Left cardiac atrium (tissue), 4 donors: ENCODE measurements around the gene KCNJ16. TPM values are rescaled to one million over a fixed set of nuclear protein-coding genes. Genes with fewer than 3 reads are reported as not detected.
"Not testable (repeated sequence)": the region's sequence is repeated elsewhere in the genome, so short reads cannot be mapped to it uniquely, and the experiment has no call there.

Experiments used
- ATAC-seq, 2 donors: fragments of 200-7000 bp; cut with Tn5 transposase; one replicate each; pipeline ENCODE4 v1.9.1; 2020; ENCODE audit warnings: mild to moderate bottlenecking in 2 of 2, moderate library complexity in 2 of 2
- DNase-seq: peaks from one replicate; pipeline ENCODE4 v3.0.0-alpha.2; 2020
- intact Hi-C, 2 donors: fragments of 100-400 bp; cut with DNase I; formaldehyde crosslinking; loops; one replicate each; pipeline versions ENCODE4 v1.14.1 to v1.15.1; 2022 to 2023
- long read RNA-seq: library from polyadenylated mRNA; unstranded; transcript quantifications from one replicate; pipeline ENCODE4 v2.0.0, GENCODE V29; 2021
- total RNA-seq, 2 donors: library from RNA; stranded (reverse); fragmentation: NEBNext Ultra II Directional; extraction: Animal tissue kit (Norgen Biotek cat#: 25700); gene quantifications; one replicate each; pipeline ENCODE4 v1.2.1, GENCODE V29; 2021
- donor health status: DM: no; HTN: yes; CAD: no.
- donor health status: DM: no; HTN: yes; CAD: no; lungs with severe emphysema.
- donor health status: DM: yes; HTN: yes; CAD: no.
- donor health status: Dilated cardiomyopathy.

KCNJ16 gene
- total RNA-seq, result not detected
- long read RNA-seq, result 0 reads

DNA sequence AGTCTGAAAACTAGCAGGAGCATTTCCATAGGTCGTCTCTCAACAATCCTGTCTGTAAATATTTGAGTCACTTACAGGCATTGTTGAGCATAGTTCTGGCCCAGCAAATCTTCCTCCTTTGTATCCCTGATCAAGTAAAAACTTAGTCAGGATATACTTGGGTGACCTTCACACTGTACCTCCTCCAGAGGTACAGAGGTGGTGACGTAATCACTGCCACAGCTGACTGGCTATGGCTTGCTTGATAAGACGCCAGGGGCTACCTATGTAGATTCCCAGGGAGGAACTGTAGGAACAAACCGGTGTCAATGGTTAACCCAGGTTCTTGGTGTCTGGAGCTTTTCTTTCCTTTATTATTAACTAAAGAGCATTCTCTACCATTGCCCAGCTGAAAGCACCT is at the start of gene KCNJ16:
KCNJ16 (plus strand) TSS at position 270 of the 400 bp plus-strand sequence. CDS start 56,863 bp downstream, outside the sequence.
- intact Hi-C loops, result no loop called here
- DNase-seq, result no peak
- no peak for ATAC-seq

DNA sequence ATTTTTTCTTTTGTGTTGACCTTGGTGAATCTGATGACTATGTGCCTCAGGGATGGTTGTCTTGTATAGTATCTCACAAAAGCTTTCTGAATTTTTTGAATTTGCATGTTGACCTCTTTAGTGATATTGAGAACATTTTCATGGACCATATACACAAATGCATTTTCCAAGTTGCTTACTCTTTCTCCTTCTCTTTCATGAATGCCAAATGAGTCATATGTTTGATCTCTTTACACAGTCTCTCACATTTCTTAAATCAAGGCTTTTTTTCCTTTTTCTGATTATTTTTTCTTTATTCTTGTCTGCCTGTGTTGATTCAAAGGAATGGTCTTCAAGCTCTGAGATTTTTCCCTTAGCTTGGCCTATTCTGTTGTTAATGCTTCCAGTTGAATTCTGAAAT is 46.6 kb upstream of the KCNJ16 start:
- DNase-seq, result no peak
- ATAC-seq, result no peak
- intact Hi-C loops, result no loop called here

DNA sequence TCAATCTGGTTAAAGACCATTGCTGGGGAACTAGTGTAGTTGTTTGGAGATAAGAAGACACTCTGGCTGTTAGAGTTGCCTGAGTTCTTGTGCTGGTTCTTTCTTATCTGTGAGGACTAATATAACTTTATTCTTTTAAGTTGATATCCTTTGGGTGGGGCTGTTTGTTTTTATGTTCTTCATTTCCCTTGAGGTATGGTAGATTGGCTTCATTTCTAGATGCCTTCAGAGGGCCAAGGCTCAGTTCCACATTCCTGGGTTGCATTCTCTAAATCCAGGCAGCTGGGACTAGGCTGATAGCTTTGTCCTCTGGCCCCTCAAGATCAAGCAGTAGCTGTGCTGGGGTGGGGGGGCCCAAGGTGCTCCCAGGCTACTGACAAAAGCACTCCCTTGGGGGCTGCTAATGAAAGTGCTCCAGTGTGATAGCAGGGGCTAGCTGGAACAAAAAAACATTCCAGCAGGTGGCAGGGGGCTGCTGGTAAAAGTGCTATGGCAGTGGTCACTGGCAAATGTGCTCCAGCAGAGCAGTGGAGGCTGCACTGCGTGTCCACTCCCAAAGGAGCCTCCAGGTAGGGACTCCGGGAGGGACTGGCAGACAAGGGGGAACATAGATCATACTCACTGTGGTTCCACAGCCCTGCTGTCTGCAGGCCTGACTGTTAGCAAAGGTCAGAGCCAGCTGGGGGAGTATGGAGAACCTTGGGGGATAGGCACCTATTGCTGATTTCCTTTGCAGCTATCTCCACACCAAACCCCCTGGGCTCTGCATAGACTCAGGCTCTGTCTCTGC is 45.9 kb upstream of the KCNJ16 start:
- no peak for ATAC-seq
- intact Hi-C loops, result no loop called here
- no peak for DNase-seq

GRCh38 chr17:70030371-70030770 is 44.7 kb upstream of the KCNJ16 start:
- no peak for ATAC-seq
- intact Hi-C loops, result no loop called here

GRCh38 chr17:70031341-70031740 is 43.7 kb upstream of the KCNJ16 start:
- no peak for ATAC-seq
- DNase-seq, result no peak
- intact Hi-C loops, result no loop called here

More at GRCh38 chr17:70030371-70030770, 44.7 kb upstream of the KCNJ16 start:
- no peak for DNase-seq

- ATAC-seq, result no peak
- no peak for DNase-seq
- intact Hi-C loops, result no loop called here
These were observed 41.9 kb upstream of the KCNJ16 start for GRCh38 chr17:70033165-70033564.

GRCh38 chr17:70034158-70034557 is 40.9 kb upstream of the KCNJ16 start:
- ATAC-seq (peak in 1 of 2 donors; percentile 23), DNase-seq (no peak)
- intact Hi-C loops, result no loop called here

- DNase-seq (no peak), ATAC-seq (no peak)
- intact Hi-C loops, result no loop called here
These were observed 37.5 kb upstream of the KCNJ16 start for GRCh38 chr17:70037498-70037897.

DNA sequence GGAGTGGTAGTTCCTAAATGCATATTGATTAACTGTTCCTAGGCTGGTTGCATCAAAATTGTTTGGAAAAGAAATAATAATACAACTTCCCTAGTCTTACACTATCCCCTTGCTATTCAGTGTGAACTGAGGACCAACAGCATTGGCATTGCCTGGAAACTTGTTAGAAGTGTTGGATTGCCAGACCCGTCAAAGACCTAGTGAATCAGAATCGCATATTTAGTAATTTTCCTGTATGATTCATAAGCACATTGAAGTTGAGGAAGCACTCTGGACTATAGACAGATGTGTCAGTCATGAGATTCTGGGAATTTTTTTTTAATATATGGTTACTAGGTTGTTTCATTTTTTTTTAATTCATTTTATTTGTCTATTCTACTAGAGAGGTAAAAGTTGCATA is 34.7 kb upstream of the KCNJ16 start:
- ATAC-seq (no peak), DNase-seq (no peak)
- intact Hi-C loops, result loop anchor here in 1 of 2 donors (2.0 kb wide), 1 partner anchor 60 kb away; no protein-coding TSS in a partner anchor

GRCh38 chr17:70041061-70041460 is 34.0 kb upstream of the KCNJ16 start:
- DNase-seq, result no peak
- ATAC-seq, result no peak
- intact Hi-C loops, result loop anchor here in 1 of 2 donors (2.0 kb wide), 1 partner anchor 60 kb away; no protein-coding TSS in a partner anchor

DNA sequence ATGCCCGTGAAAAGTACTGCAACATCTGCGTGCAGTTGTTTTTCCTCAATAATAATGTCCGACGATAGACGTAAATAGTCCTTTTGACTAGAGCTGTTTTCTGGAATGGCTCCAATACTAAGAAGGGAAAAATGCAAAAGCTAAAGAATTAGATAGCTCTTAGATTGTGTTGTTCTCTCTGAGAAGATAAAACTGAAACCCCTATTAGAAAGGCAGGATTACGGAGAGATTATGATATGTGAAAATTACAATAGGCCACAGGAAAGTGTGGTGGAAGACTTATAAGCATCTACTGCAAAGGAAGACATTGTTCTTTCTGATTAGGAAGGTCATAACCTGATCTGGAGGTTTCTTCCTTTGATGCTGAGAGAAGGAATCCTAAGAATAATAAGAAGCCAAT is 33.5 kb upstream of the KCNJ16 start:
- intact Hi-C loops, result loop anchor here in 1 of 2 donors (2.0 kb wide), 1 partner anchor 61 kb away; no protein-coding TSS in a partner anchor
- ATAC-seq (no peak), DNase-seq (no peak)

- DNase-seq, intact Hi-C loops, ATAC-seq: not testable (repeated sequence)
These were observed 29.2 kb upstream of the KCNJ16 start for GRCh38 chr17:70045780-70046179.

- no peak for DNase-seq
- intact Hi-C loops, result no loop called here
- peak in 1 of 2 donors; percentile 18 for ATAC-seq
These were observed 27.2 kb upstream of the KCNJ16 start for GRCh38 chr17:70047619-70048419.

GRCh38 chr17:70049801-70050591 is 25.0 kb upstream of the KCNJ16 start:
- ATAC-seq (no peak), DNase-seq (no peak)
- intact Hi-C loops, result no loop called here

- ATAC-seq (peak in 1 of 2 donors; percentile 27), DNase-seq (no peak)
- intact Hi-C loops, result no loop called here
These were observed 24.1 kb upstream of the KCNJ16 start for GRCh38 chr17:70050931-70051330.

- DNase-seq (peak; percentile 18), ATAC-seq (peak in 1 of 2 donors; percentile 43)
- intact Hi-C loops, result no loop called here
These were observed 21.5 kb upstream of the KCNJ16 start for GRCh38 chr17:70053241-70054234.

- intact Hi-C loops, result no loop called here
- no peak for ATAC-seq
- no peak for DNase-seq
These were observed 20.0 kb upstream of the KCNJ16 start for GRCh38 chr17:70055000-70055399.

DNA sequence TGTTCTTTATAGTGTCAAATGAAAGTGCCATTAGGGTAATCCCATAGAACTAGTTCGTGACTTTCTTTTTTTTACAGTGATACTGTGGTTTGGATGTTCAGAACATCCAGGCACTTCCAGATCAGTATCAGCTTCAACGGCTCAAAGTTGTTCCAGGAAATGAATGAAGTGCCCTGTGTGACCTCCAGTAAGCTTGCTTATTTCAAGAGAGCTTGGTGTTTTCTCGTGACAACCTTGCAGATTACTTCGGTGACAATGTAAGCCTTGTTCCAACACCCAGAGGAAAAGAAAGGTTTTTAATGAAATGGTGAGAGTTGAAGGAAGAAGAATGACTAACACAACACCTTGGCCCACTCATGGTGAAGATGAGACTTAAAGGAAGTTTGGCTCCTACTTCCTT is 16.0 kb upstream of the KCNJ16 start:
- ATAC-seq, result no peak
- DNase-seq, result no peak
- intact Hi-C loops, result no loop called here
